Upper lobe of right lung (tissue), 1 donor: ENCODE data around the gene PDLIM1. TPM values are rescaled to one million over a fixed set of nuclear protein-coding genes. Genes with fewer than 3 reads are reported as not detected.

Source experiments
- ATAC-seq: fragments of 200-7000 bp; cut with Tn5 transposase; one replicate; pipeline ENCODE4 v1.9.1; 2020; ENCODE audit warnings: mild to moderate bottlenecking, moderate library complexity
- DNase-seq: peaks from one replicate; pipeline ENCODE4 v3.0.0-alpha.2; 2020
- H3K27ac ChIP-seq: fragments of 200-600 bp; one replicate; pipeline ENCODE4 v1.8.0; 2022
- H3K27me3 ChIP-seq: fragments of 200-600 bp; one replicate; pipeline ENCODE4 v1.8.0; 2022; ENCODE audit warnings: mild to moderate bottlenecking
- H3K36me3 ChIP-seq: fragments of 200-600 bp; one replicate; pipeline ENCODE4 v1.8.0; 2022
- H3K4me1 ChIP-seq: fragments of 200-600 bp; one replicate; pipeline ENCODE4 v1.8.0; 2022
- H3K4me3 ChIP-seq: fragments of 200-600 bp; one replicate; pipeline ENCODE4 v1.8.0; 2022; ENCODE audit warnings: mild to moderate bottlenecking
- H3K9me3 ChIP-seq: fragments of 200-600 bp; one replicate; pipeline ENCODE4 v1.8.0; 2022
- intact Hi-C: fragments of 100-400 bp; cut with DNase I; formaldehyde crosslinking; loops from one replicate; pipeline ENCODE4 v1.11.0; 2022
- total RNA-seq: library from RNA; stranded (reverse); fragmentation: NEBNext Ultra II Directional; extraction: Animal tissue kit (Norgen Biotek cat#: 25700); gene quantifications from one replicate; pipeline ENCODE4 v1.2.1, GENCODE V29; 2021
- TF ChIP-seq, protein P1 (sequence below): fragments of 200-600 bp; IDR thresholded peaks from one replicate; pipeline ENCODE4 v1.8.0; 2022; ENCODE audit warnings: antibody characterized with exemption
- donor health status: DM: no; HTN: yes; CAD: no; lungs with severe emphysema.

PDLIM1 gene
- total RNA-seq, 1 donor from 2014 or later = 190 TPM

DNA sequence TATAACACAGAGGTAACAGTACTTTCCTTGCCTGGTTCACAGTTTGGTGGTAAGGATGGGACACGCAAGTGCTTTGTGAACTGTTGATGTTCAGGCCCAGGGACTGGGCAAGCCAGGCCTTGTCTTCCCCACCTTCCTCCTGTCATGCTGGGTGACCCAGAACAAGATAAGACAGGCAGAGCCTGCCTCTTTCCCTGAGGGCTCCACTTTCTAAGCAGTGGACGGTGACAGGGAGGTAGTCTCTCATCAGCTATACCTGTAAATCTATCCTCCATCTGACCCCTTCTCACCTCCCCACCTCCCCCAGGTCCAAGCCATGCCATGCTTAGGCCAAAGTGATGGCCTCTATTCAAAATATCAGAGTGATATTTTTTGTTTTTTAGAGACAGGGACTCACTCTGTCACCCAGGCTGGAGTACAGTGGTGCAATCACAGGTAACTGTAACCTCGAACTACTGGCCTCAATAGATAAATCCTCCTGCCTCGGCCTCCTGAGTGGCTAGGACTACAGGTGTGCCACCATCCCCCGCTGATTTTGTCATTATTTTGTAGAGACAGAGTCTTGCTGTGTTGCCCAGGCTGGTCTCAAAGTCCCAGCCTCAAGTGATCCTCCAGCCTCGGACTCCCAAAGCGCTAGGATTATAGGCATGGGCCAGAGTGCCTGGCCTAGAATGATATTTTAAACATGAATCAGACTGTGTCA lies 42.8 kb downstream of the PDLIM1 start:
- H3K27me3 ChIP-seq = no peaks in the 10 kb centered on the region
- H3K4me1 ChIP-seq = peaks cover 35% of the 10 kb centered on the region
- DNase-seq (no peak), ATAC-seq (no peak)
- H3K9me3 ChIP-seq = no peaks in the 10 kb centered on the region
- H3K27ac ChIP-seq = peak overlapping the region; percentile 28
- H3K36me3 ChIP-seq = peaks cover 53% of the 10 kb centered on the region
- intact Hi-C loops = loop anchor here (5.0 to 10.0 kb wide), 2 partner anchors 114 to 357 kb away; no protein-coding TSS in a partner anchor
- H3K4me3 ChIP-seq = no peak overlapping the region
- TF ChIP-seq, protein P1, sequence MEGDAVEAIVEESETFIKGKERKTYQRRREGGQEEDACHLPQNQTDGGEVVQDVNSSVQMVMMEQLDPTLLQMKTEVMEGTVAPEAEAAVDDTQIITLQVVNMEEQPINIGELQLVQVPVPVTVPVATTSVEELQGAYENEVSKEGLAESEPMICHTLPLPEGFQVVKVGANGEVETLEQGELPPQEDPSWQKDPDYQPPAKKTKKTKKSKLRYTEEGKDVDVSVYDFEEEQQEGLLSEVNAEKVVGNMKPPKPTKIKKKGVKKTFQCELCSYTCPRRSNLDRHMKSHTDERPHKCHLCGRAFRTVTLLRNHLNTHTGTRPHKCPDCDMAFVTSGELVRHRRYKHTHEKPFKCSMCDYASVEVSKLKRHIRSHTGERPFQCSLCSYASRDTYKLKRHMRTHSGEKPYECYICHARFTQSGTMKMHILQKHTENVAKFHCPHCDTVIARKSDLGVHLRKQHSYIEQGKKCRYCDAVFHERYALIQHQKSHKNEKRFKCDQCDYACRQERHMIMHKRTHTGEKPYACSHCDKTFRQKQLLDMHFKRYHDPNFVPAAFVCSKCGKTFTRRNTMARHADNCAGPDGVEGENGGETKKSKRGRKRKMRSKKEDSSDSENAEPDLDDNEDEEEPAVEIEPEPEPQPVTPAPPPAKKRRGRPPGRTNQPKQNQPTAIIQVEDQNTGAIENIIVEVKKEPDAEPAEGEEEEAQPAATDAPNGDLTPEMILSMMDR = no peak

DNA sequence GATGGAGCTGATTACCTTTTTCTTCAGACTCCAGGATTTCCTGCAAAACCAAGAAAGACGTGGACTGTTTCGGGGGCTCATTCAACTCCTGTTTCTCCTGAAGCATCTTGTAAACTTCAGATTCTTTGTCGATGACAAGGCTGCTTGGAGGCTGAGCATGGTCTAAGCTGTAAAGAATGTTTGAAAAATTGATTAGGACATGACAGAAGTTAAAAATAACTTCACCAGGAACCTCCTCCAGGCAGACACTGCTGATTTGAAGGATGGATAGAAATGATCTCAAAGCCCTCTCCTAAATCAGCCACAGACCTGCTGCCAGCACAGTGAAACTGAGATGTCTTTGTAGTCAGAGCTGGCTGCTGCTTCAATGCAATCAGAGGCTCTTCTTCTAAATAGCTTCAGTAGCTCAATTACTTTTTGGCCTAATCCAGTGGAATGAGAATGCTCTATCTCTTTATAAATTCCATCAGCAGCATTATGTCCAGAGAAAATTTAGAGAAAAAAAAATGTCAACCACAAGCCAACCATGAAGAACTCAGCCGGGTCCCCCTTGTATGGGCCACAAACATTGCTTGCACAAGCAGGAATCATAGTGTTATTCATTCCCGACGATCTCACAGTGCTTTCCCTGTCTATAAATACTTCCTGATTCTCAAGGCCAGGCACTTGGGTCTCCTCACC lies 43.5 kb downstream of the PDLIM1 start:
- H3K27me3 ChIP-seq = no peaks in the 10 kb centered on the region
- TF ChIP-seq, protein P1 = no peak
- no peaks in the 10 kb centered on the region for H3K9me3 ChIP-seq
- no peak for DNase-seq
- peak overlapping the region; percentile 28 for H3K27ac ChIP-seq
- H3K36me3 ChIP-seq = peaks cover 60% of the 10 kb centered on the region
- ATAC-seq = no peak
- peaks cover 35% of the 10 kb centered on the region for H3K4me1 ChIP-seq
- intact Hi-C loops = loop anchor here (5.0 to 10.0 kb wide), 2 partner anchors 115 to 357 kb away; no protein-coding TSS in a partner anchor
- no peak overlapping the region for H3K4me3 ChIP-seq

DNA sequence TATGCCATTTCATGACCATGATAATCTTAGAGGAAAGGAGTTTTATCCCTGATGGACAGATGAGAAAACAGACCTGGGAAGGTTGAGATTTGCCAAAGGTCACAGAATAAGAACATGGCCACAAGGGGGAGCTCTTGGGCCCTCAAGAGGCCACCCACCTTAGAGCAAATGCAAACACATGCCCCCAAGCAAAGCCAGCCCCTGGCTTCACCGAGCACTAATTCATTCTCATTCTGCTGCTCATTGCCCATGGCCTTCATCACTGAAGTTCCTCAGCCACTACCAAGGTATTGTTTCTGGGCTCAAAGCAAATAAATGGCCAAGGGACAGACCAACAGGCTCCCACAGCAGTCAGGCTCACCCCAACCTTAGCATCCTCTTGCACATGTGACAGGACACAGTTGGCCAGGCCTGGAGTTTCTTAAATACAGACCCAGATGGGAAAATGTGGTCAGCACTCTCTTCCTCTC lies 44.2 kb downstream of the PDLIM1 start:
- no peaks in the 10 kb centered on the region for H3K27me3 ChIP-seq
- H3K4me1 ChIP-seq = peaks cover 35% of the 10 kb centered on the region
- DNase-seq = peak; percentile 67
- H3K9me3 ChIP-seq = no peaks in the 10 kb centered on the region
- no peak overlapping the region for H3K4me3 ChIP-seq
- no peak overlapping the region for H3K27ac ChIP-seq
- intact Hi-C loops = loop anchor here (5.0 to 10.0 kb wide), 2 partner anchors 116 to 358 kb away; no protein-coding TSS in a partner anchor
- ATAC-seq = peak; percentile 76
- TF ChIP-seq, protein P1 = peak; percentile 85
- H3K36me3 ChIP-seq = peaks cover 62% of the 10 kb centered on the region

DNA sequence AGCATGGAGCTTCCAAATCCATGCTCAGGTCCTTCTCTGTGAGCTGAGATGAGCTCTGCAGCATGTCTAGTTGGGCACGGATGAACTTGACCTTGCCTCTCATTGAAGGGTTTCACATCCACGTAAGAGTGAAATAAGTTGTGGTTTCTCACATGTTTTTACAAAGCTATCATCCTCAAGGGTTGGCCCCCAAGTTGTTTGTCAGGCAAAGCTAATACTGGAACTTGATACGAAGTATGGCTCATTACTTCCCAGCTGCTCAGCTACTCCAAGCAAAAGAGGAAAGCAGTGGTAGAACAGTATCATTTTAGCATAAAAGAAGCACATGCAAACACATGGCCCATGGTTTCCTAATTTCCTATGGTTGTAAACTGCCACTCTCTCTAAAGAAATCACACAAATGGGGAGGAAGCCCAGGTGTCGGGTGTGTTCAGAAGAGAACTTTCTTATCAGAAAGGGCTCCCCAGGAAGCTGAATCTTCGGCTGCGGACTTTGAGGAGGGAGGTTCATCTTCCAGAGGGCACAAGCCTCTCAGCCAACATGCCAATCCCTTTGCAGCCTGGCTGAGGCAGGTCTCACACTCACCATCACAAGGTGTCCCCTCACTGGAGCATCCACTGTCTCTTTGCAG lies 45.3 kb downstream of the PDLIM1 start:
- no peaks in the 10 kb centered on the region for H3K9me3 ChIP-seq
- no peaks in the 10 kb centered on the region for H3K27me3 ChIP-seq
- intact Hi-C loops = loop anchor here (5.0 to 10.0 kb wide), 2 partner anchors 117 to 359 kb away; no protein-coding TSS in a partner anchor
- TF ChIP-seq, protein P1 = no peak
- no peak overlapping the region for H3K4me3 ChIP-seq
- ATAC-seq (no peak), DNase-seq (no peak)
- H3K4me1 ChIP-seq = peaks cover 35% of the 10 kb centered on the region
- H3K27ac ChIP-seq = no peak overlapping the region
- H3K36me3 ChIP-seq = peaks cover 67% of the 10 kb centered on the region

DNA sequence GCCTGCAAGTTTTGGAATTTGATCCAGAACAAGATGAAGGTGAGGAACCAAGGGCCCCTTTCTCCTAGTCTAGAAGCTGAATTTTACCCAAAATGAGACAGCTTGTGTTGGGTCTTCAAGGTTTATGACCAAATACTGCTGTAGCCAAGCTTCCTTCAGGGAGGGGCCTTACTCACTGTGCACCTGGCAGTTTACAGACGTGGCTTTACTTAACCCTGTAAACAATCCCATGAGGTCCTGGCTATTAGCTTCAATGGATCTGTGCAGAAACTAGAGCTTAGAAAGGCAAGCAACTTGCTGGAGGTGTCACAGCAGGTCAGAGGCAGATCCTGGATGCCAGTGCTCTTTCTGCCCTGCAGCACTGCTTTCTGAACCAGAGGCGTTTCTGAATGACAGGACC lies 46.7 kb downstream of the PDLIM1 start:
- TF ChIP-seq, protein P1 = no peak
- no peak for ATAC-seq

More for the DNA sequence above, 46.7 kb downstream of the PDLIM1 start:
- H3K4me3 ChIP-seq = no peak overlapping the region
- intact Hi-C loops = loop anchor here (10.0 kb wide), 1 partner anchor 361 kb away; no protein-coding TSS in a partner anchor
- DNase-seq = no peak
- H3K9me3 ChIP-seq = no peaks in the 10 kb centered on the region
- H3K4me1 ChIP-seq = peaks cover 27% of the 10 kb centered on the region
- no peak overlapping the region for H3K27ac ChIP-seq
- peaks cover 76% of the 10 kb centered on the region for H3K36me3 ChIP-seq
- H3K27me3 ChIP-seq = no peaks in the 10 kb centered on the region
